ENCODE measurements around the gene MAGI3.
"Not testable (repeated sequence)": the region's sequence is repeated elsewhere in the genome, so short reads cannot be mapped to it uniquely, and the experiment has no call there.

MAGI3 gene

GRCh38 chr1:113451710-113452109, 61.4 kb downstream of the MAGI3 start:
- no peak for DNase-seq

- no peak for DNase-seq
Observed at GRCh38 chr1:113452921-113453770, 62.8 kb downstream of the MAGI3 start.

- DNase-seq: no peak
Observed at GRCh38 chr1:113453771-113454083, 63.4 kb downstream of the MAGI3 start.

DNA sequence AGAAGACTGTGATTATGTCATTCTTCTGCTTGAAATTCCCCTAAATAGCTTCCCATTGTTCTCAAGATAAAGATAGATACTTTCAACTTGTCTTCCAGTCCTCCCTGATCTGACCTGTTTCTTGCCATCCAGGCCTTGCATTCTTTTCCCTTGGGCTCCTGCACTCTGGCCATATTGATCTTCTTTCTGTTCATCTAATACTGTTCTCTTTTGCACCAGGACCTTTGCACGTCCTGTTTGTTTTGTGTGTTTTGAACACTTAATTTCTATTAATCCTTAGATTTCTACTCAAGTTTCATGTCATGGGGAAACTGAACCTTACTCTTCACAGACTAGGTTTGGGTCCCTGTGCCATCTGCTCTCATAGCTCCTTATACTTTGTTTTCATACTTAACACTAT, 65.1 kb downstream of the MAGI3 start:
- DNase-seq: no peak

GRCh38 chr1:113456967-113457366, 66.7 kb downstream of the MAGI3 start:
- no peak for DNase-seq

- DNase-seq: no peak
Observed at GRCh38 chr1:113459279-113459678, 69.0 kb downstream of the MAGI3 start.

GRCh38 chr1:113467991-113468390, 77.7 kb downstream of the MAGI3 start:
- DNase-seq: no peak

GRCh38 chr1:113478427-113479195, 88.3 kb downstream of the MAGI3 start:
- not testable (repeated sequence) for DNase-seq

DNA sequence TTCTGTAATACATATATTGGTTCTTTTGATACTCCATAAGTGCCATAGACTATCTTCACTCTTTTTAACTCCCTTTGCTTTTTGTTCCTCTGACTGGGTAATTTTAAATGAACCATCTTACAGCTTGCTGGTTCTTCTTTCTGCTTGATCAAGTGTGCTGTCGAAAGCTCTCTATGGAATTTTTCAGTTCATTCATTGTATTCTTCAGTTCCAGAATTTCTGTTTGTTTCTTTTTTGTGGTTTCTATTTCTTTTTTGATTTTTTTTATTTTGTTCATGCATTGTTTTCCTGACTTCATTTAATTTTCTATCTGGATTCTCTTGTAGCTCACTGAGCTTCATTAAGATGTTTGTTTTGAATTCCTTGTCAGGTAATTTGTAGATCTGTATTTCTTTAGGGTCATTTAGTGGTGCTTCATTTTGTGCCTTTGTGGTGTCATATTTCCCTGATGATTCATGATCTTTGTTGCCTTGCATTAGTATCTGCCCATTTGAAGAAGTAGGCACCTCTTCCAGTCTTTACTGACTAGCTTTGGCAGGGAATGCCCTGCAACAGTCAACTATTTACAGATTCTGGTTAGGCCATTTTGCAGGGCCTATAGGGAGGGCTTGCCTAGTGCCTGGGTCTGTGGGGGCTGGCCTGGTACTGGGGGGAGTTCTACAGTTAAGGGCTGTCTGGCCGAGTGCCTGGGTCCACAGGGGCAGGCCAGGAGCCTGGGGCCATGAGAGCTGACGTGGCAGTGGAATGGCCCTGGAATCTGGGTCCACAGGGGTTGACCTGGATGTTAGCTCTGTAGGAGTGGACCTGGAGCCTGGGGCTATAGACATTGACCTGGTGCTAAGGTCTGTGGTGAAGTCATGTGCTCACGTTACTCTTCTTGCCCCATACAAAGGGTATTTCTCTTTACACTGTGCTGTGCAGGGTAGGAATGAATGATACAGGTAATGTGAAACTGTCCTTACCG, 89.7 kb downstream of the MAGI3 start:
- DNase-seq: no peak

DNA sequence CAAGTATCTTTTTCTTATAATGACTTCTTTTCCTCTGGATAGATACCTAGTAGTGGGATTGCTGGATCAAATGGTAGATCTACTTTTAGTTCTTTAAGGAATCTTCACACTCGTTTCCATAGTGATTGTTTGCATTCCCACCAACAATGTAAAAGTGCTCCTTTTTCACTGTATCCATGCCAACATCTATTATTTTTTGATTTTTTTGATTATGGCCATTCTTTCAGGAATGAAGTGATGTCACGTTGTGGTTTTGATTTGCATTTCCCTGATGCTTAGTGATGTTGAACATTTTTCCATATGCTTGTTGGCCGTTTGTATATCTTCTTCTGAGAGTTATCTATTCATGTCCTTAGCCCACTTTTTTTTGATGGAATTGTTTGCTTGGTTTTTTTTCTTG, 94.8 kb downstream of the MAGI3 start:
- not testable (repeated sequence) for DNase-seq

DNA sequence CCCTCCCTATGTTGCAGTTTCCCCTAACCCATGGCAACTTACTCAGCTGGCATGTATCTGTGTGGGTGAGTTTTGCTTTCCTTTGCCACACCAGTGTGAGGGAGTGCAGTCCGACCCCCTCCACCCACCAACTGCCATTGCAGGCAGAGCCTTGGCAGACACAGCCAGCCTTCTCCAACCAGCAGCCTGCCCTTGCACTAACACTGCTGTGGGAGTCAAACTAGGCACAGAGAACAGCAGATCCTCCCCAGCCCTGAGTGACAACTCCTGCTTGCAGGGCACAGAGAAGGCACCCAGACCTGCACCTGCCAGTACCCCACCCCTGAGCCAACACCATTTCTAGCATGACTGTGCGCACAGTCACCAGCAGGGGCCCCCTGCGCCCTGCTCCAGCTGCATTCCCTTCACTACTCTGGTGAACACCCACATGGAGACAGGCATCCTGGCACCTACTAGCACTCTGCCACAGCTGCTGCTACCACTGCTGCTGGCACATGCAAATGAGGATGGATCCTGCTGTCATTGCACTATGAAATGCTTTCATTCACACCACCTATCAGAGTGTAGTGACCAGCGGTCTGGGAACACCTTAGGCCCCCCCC, 98.4 kb downstream of the MAGI3 start:
- no peak for DNase-seq

- no peak for DNase-seq
Observed at GRCh38 chr1:113490384-113490783, 100.1 kb downstream of the MAGI3 start.

GRCh38 chr1:113493533-113493932, 103.2 kb downstream of the MAGI3 start:
- no peak for DNase-seq

DNA sequence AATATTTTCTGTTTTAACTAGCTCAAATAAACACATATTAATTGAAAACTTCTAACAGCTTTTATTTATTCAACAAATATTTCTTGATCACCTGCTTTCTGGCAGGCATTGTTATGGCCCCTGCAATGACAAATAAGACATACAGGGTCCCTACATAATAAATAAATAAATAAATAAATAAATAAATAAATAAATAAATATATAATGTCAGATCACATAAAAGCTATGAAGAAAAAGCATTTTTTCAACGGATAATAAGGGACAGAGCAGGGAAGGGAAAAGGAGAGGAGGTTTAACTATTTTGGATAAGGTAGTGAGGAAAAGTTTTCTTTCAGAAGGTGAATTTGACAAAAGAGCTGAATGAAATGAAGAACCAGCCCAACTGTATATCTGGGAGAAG, 115.0 kb downstream of the MAGI3 start:
- no peak for DNase-seq

DNA sequence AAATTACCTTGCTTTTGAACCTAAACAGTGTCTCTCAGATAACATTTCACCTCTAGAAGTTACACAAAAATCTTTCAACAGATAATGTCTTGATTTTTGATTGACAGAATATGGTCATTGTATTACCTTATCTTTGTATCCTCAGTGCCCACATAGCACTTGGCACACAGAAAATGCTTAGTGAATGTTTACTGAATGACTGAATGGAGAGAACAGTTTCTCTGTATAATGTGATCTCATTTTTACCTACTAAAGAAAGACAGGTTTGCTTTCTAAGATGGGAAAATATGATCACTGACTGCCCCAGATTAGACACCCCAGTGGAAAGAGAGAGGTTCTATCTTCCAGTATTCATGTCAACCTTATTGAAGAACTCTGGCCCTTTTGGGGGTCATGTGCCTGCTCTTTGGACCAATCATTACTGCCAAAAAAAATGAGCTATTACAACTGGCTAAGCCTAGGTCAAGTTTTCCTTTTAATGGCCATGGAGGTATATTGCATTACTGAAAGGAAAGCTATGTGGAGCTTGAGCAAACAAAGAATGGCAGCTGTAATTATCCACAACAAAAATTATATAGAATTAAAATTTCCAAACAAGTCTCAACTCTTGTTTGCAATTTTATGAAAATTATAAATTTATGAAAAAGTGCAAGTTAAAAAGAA, 117.4 kb downstream of the MAGI3 start:
- no peak for DNase-seq

GRCh38 chr1:113508364-113509164, 118.2 kb downstream of the MAGI3 start:
- DNase-seq: no peak

DNA sequence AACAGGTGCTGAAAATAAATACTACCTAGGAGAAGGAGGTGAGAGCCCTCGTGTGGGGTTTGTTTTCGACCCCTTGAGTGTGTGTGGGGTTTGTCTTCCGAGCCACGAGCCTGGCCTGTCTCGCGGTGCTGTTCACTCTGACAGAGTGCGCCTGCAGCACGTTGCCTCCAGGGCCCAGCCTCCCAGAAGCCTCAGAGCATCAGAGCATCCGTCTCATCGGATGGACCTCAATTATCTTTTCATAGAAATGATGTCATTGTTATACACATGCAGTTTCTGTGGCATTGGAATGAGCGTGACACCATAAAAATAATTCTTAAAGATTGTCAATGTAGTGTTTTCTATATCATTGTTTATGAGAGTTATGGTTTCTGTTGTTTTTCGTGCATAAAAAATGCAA, 119.5 kb downstream of the MAGI3 start:
- not testable (repeated sequence) for DNase-seq

- DNase-seq: no peak
Observed at GRCh38 chr1:113511269-113511668, 121.0 kb downstream of the MAGI3 start.

DNA sequence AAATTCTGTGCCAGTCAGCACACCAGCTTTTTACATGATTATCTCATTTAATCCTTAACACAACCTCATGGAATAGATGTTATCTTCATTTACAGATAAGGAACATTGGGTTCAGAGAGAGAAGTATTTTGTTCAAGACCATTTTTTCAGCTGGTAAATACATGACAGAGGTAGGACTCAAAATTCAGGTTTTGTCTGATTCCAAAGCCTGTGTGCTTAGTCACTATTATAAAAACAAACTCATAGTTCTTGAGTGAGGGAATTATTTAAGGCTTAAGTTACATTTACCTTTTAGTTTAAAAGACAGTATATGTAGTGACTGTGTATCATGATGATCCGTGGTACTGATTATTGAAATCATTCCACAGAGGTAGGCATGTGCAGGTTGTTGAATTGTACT, 125.2 kb downstream of the MAGI3 start:
- no peak for DNase-seq

- DNase-seq: no peak
Observed at GRCh38 chr1:113517346-113517745, 127.0 kb downstream of the MAGI3 start.

- DNase-seq: no peak
Observed at GRCh38 chr1:113517983-113518382, 127.7 kb downstream of the MAGI3 start.

Data from activated effector memory CD4-positive, alpha-beta T cell treated with Interleukin-2 at 50 U/mL for 16 hours (primary cell).